Endothelial cell of umbilical vein (primary cell): ENCODE results near the gene STAB2. TPM values are rescaled to one million over a fixed set of nuclear protein-coding genes. Genes with fewer than 3 reads are reported as not detected.

ENCODE experiments used
- BruUV-seq: library from RNA; stranded (reverse); fragments of 400-500 nt; replicated peaks from 2 replicates; lab custom pipeline; 2021; lab: Mats Ljungman, UMichigan
- CTCF ChIA-PET: fragments of 300-600, 350-600 bp; sonication (Branson Sonifier 250); formaldehyde crosslinking; loops from one replicate; lab custom pipeline; 2021; ENCODE audit warnings: antibody characterized with exemption, inconsistent platforms; lab: Charles Lee
- POLR2A ChIA-PET: fragments of 300-600, 350-600 bp; sonication (Branson Sonifier 250); formaldehyde crosslinking; loops from one replicate; lab custom pipeline; 2021; ENCODE audit warnings: antibody characterized with exemption, inconsistent platforms; lab: Charles Lee
- DNase-seq: peaks from one replicate; pipeline ENCODE4 v3.0.0-alpha.2; 2011; ENCODE audit warnings: low read depth, low spot score
- FAIRE-seq: peaks from 2 replicates; lab custom pipeline; 2011; peaks lifted over from hg19 to GRCh38; lab: Jason Lieb, UNC
- H2AFZ ChIP-seq: 2 replicates; pipeline ENCODE4 v1.6.0; 2012; ENCODE audit warnings: low read depth, low read length, control low read depth, inconsistent platforms
- H3K27ac ChIP-seq: 2 replicates; pipeline ENCODE4 v1.5.1; 2011; ENCODE audit warnings: low read depth, mild to moderate bottlenecking, control low read depth, low read length, moderate library complexity; ENCODE audit not compliant: insufficient read depth
- H3K27me3 ChIP-seq, 2 experiments: 2 replicates each; pipeline versions ENCODE4 v1.6.0 to v1.6.1; 2011; ENCODE audit warnings: low read length in 2 of 2, mixed read lengths in 1 of 2; ENCODE audit not compliant: control insufficient read depth in 2 of 2, insufficient read depth in 2 of 2
- H3K36me3 ChIP-seq, 2 experiments: 2 replicates in 1 of 2; 3 replicates in 1 of 2; pipeline ENCODE4 v1.5.1; 2011; ENCODE audit warnings: low read length in 2 of 2, mild to moderate bottlenecking in 1 of 2, moderate library complexity in 1 of 2; ENCODE audit not compliant: control insufficient read depth in 2 of 2, insufficient read depth in 2 of 2; ENCODE audit errors: extremely low read depth in 1 of 2
- H3K4me1 ChIP-seq: 3 replicates; pipeline ENCODE4 v1.5.1; 2011; ENCODE audit warnings: mild to moderate bottlenecking, low read length; ENCODE audit not compliant: control insufficient read depth, insufficient read depth; ENCODE audit errors: extremely low read depth
- H3K4me2 ChIP-seq: 2 replicates; pipeline ENCODE4 v1.6.1; 2011; ENCODE audit warnings: low read length, control low read depth, mixed read lengths; ENCODE audit not compliant: insufficient read depth
- H3K4me3 ChIP-seq, 3 experiments: fragments of 200-600 bp in 1 of 3; sonication (generic), shearing (Covaris generic) in 1 of 3; replicated peaks in 1 of 3; 2 replicates each; pipeline ENCODE4 v1.5.1; 2011 to 2016; ENCODE audit warnings: control low read depth in 3 of 3, low read length in 3 of 3, mild to moderate bottlenecking in 2 of 3, inconsistent platforms in 1 of 3, low read depth in 1 of 3, moderate library complexity in 1 of 3; ENCODE audit not compliant: insufficient read depth in 1 of 3
- H3K79me2 ChIP-seq: 2 replicates; pipeline ENCODE4 v1.6.0; 2012; ENCODE audit warnings: low read length, inconsistent platforms; ENCODE audit not compliant: control insufficient read depth, insufficient read depth
- H3K9ac ChIP-seq: replicated peaks from 2 replicates; pipeline ENCODE3; 2011; ENCODE audit warnings: low read length, control low read depth; ENCODE audit not compliant: insufficient read depth; ENCODE audit errors: extremely low read depth
- H3K9me1 ChIP-seq: replicated peaks from 3 replicates; pipeline ENCODE4 v1.6.0; 2011; ENCODE audit warnings: mild to moderate bottlenecking, low read length; ENCODE audit not compliant: control insufficient read depth, insufficient read depth; ENCODE audit errors: extremely low read depth
- H3K9me3 ChIP-seq: replicated peaks from 2 replicates; pipeline ENCODE4 v1.5.1; 2012; ENCODE audit warnings: low read length, inconsistent platforms; ENCODE audit not compliant: control insufficient read depth, insufficient read depth
- H4K20me1 ChIP-seq: replicated peaks from 2 replicates; pipeline ENCODE3; 2011; ENCODE audit warnings: mild to moderate bottlenecking, low read length; ENCODE audit not compliant: control insufficient read depth, insufficient read depth; ENCODE audit errors: extremely low read depth
- CTCF ChIP-seq, 2 donors: IDR thresholded peaks; 1 replicate in 1 of 2; 2 replicates in 1 of 2; pipeline ENCODE4 v1.5.1; 2011; ENCODE audit warnings: low read length in 2 of 2, mild to moderate bottlenecking in 2 of 2, moderate library complexity in 2 of 2, control low read depth in 1 of 2, inconsistent platforms in 1 of 2, low read depth in 1 of 2; ENCODE audit not compliant: insufficient read depth in 1 of 2; ENCODE audit errors: extremely low read depth in 1 of 2
- EZH2 ChIP-seq: IDR thresholded peaks from 2 replicates; pipeline ENCODE4 v1.6.1; 2012; ENCODE audit warnings: borderline replicate concordance, low read depth, mild to moderate bottlenecking, moderate library complexity, low read length, inconsistent platforms; ENCODE audit not compliant: severe bottlenecking
- FOS ChIP-seq: IDR thresholded peaks from 2 replicates; pipeline ENCODE4 v1.6.1; 2011; ENCODE audit warnings: mild to moderate bottlenecking, low read length, moderate library complexity, borderline replicate concordance; ENCODE audit not compliant: insufficient read depth
- GATA2 ChIP-seq: IDR thresholded peaks from 2 replicates; pipeline ENCODE4 v1.7.0; 2011; ENCODE audit warnings: low read depth, mild to moderate bottlenecking, moderate library complexity, mixed read lengths, low read length; ENCODE audit not compliant: insufficient read length, insufficient read depth
- JUN ChIP-seq: IDR thresholded peaks from 2 replicates; pipeline ENCODE4 v1.6.1; 2011; ENCODE audit warnings: borderline replicate concordance, low read depth; ENCODE audit not compliant: insufficient read length, insufficient read depth
- MAX ChIP-seq: IDR thresholded peaks from 2 replicates; pipeline ENCODE4 v1.6.1; 2011; ENCODE audit not compliant: insufficient read depth, insufficient read length
- MYC ChIP-seq: IDR thresholded peaks from one replicate; pipeline ENCODE4 v1.6.1; 2011; ENCODE audit warnings: mild to moderate bottlenecking, low read depth, low read length
- POLR2A ChIP-seq: IDR thresholded peaks from 2 replicates; pipeline ENCODE4 v1.6.1; 2012; ENCODE audit warnings: low read depth, mild to moderate bottlenecking, control low read depth, low read length
- POLR2AphosphoS5 ChIP-seq: IDR thresholded peaks from 2 replicates; pipeline ENCODE4 v1.6.1; 2012; ENCODE audit warnings: low read depth, mild to moderate bottlenecking, control low read depth, low read length, moderate library complexity; ENCODE audit not compliant: insufficient read depth
- dilution Hi-C: fragments of 300-500 bp; cut with MboI; formaldehyde crosslinking; loops from one replicate; pipeline ENCODE4 v1.15.0; 2019; ENCODE audit warnings: low sequenced_read_pairs; ENCODE audit not compliant: extremely low pct_ligation_motif_present
- intact Hi-C: fragments of 100-400 bp; cut with micrococcal nuclease; formaldehyde crosslinking; loops from one replicate; pipeline ENCODE4 v1.10.0; 2022
- polyA plus RNA-seq, 4 experiments: library from polyadenylated mRNA; depleted of rRNA in 3 of 4; stranded (reverse) in 3 of 4; unstranded in 1 of 4; fragments of >200 nt; gene quantifications; 2 replicates each; pipeline versions ENCODE4 v1.2.1 to v1.2.3, GENCODE V29; 2011 to 2012; ENCODE audit warnings: missing spikeins in 1 of 4
- total RNA-seq: library from RNA; stranded (reverse); gene quantifications from 2 replicates; pipeline ENCODE4 v1.2.3, GENCODE V29; 2021

Gene STAB2
- total and polyA plus RNA-seq, 2 donors (not counting 3 experiments of a cell fraction or from before 2014, with no cell fraction given) = 0.01 TPM; not detected in 1

- intact Hi-C loops = no loop called here
- TF ChIP-seq MYC = no peak
- TF ChIP-seq CTCF (IDR thresholded peaks at IDR 0.05; ENCODE audit: extremely low read depth in 1 of 2, insufficient read depth in 1 of 2, low read depth in 1 of 2, low read length in 2 of 2) = no peak
- TF ChIP-seq JUN = no peak
- TF ChIP-seq EZH2 = no peak
- TF ChIP-seq MAX = no peak
- TF ChIP-seq POLR2A = no peak
- no peak for TF ChIP-seq FOS
- TF ChIP-seq POLR2AphosphoS5 = no peak
- TF ChIP-seq GATA2 = no peak
Observed at GRCh38 chr12:103808239-103808880, 221.3 kb downstream of the STAB2 start.

More at GRCh38 chr12:103808239-103808880, 221.3 kb downstream of the STAB2 start:
- no peaks in the 10 kb centered on the region for H3K27me3 ChIP-seq
- BruUV-seq = no TSS peak
- POLR2A ChIA-PET = no interaction called here
- H3K79me2 ChIP-seq = no peaks in the 10 kb centered on the region
- H3K4me1 ChIP-seq = peaks cover 24% of the 10 kb centered on the region
- H3K4me3 ChIP-seq = no peak overlapping the region
- H4K20me1 ChIP-seq = no peaks in the 10 kb centered on the region
- H3K27ac ChIP-seq = no peak overlapping the region
- no peaks in the 10 kb centered on the region for H3K9me3 ChIP-seq
- FAIRE-seq (no peak), DNase-seq (no peak)
- H3K9ac ChIP-seq = no peak overlapping the region
- no peaks in the 10 kb centered on the region for H3K9me1 ChIP-seq
- dilution Hi-C loops = no loop called here
- CTCF ChIA-PET = no interaction called here
- H3K4me2 ChIP-seq = no peak overlapping the region
- no peaks in the 10 kb centered on the region for H3K36me3 ChIP-seq
- H2AFZ ChIP-seq = no peak overlapping the region
